Chondrocyte (in vitro differentiated cells): ENCODE results near the gene PTPRN2. TPM values are rescaled to one million over a fixed set of nuclear protein-coding genes. Genes with fewer than 3 reads are reported as not detected.

Experiments
- DNase-seq: peaks from one replicate; pipeline ENCODE4 v3.0.0; 2021; ENCODE audit warnings: mixed read lengths, low spot score
- H3K27ac Mint-ChIP-seq: one replicate; pipeline ENCODE4 v1.8.0; 2021; ENCODE audit warnings: mild to moderate bottlenecking, moderate library complexity, mixed read lengths; ENCODE audit not compliant: unreplicated experiment
- H3K27me3 Mint-ChIP-seq: 2 replicates; pipeline ENCODE4 v1.8.0; 2021; ENCODE audit warnings: low read depth, mixed read lengths
- H3K36me3 Mint-ChIP-seq: 2 replicates; pipeline ENCODE4 v1.8.0; 2021; ENCODE audit warnings: low read depth, mixed read lengths
- H3K4me1 Mint-ChIP-seq: 2 replicates; pipeline ENCODE4 v1.8.0; 2021; ENCODE audit warnings: low read depth, mild to moderate bottlenecking, mixed read lengths
- H3K4me3 Mint-ChIP-seq: one replicate; pipeline ENCODE4 v1.8.0; 2021; ENCODE audit warnings: mild to moderate bottlenecking, moderate library complexity, mixed read lengths; ENCODE audit not compliant: unreplicated experiment
- H3K9me3 Mint-ChIP-seq: 2 replicates; pipeline ENCODE4 v1.8.0; 2021; ENCODE audit warnings: low read depth, mixed read lengths
- CTCF ChIP-seq: fragments of 200-600 bp; sonication (generic); IDR thresholded peaks from 2 replicates; pipeline ENCODE4 v1.5.0; 2021; ENCODE audit warnings: antibody characterized with exemption, mild to moderate bottlenecking, moderate library complexity
- total RNA-seq: library from RNA; stranded (reverse); gene quantifications from 3 replicates; pipeline ENCODE4 v1.2.1, GENCODE V29; 2021

The PTPRN2 gene
- total RNA-seq, 1 donor from 2014 or later = 0.30 TPM

- H3K4me1 Mint-ChIP-seq = peaks cover 8% of the 10 kb centered on the region
- H3K4me3 Mint-ChIP-seq = no peak overlapping the region
- TF ChIP-seq CTCF = no peak
- H3K9me3 Mint-ChIP-seq = peaks cover 4% of the 10 kb centered on the region
- H3K27me3 Mint-ChIP-seq = peaks cover 36% of the 10 kb centered on the region
- H3K36me3 Mint-ChIP-seq = no peaks in the 10 kb centered on the region
- H3K27ac Mint-ChIP-seq = no peak overlapping the region
- peak; percentile 89 for DNase-seq
Measured at GRCh38 chr7:157669768-157670351, 917.8 kb downstream of the PTPRN2 start.

- Mint-ChIP-seq H3K27me3 (peaks cover 36% of the 10 kb centered on the region), H3K4me1 (peaks cover 8% of the 10 kb centered on the region), H3K9me3 (peaks cover 4% of the 10 kb centered on the region), H3K36me3 (no peaks in the 10 kb centered on the region), H3K27ac (no peak overlapping the region), H3K4me3 (no peak overlapping the region)
- no peak for DNase-seq
- no peak for TF ChIP-seq CTCF
Measured at GRCh38 chr7:157668884-157669767, 918.5 kb downstream of the PTPRN2 start.

- peaks cover 4% of the 10 kb centered on the region for H3K9me3 Mint-ChIP-seq
- no peak for DNase-seq
- peaks cover 36% of the 10 kb centered on the region for H3K27me3 Mint-ChIP-seq
- no peak overlapping the region for H3K4me3 Mint-ChIP-seq
- peaks cover 8% of the 10 kb centered on the region for H3K4me1 Mint-ChIP-seq
- TF ChIP-seq CTCF = no peak
- H3K27ac Mint-ChIP-seq = no peak overlapping the region
- no peaks in the 10 kb centered on the region for H3K36me3 Mint-ChIP-seq
Measured at GRCh38 chr7:157668221-157668883, 919.3 kb downstream of the PTPRN2 start.

- H3K4me3 Mint-ChIP-seq = no peak overlapping the region
- peaks cover 8% of the 10 kb centered on the region for H3K4me1 Mint-ChIP-seq
- peaks cover 4% of the 10 kb centered on the region for H3K9me3 Mint-ChIP-seq
- H3K36me3 Mint-ChIP-seq = no peaks in the 10 kb centered on the region
- DNase-seq = no peak
- H3K27me3 Mint-ChIP-seq = peaks cover 30% of the 10 kb centered on the region
- TF ChIP-seq CTCF = no peak
- no peak overlapping the region for H3K27ac Mint-ChIP-seq
Measured at GRCh38 chr7:157667731-157668130, 919.9 kb downstream of the PTPRN2 start.

DNA sequence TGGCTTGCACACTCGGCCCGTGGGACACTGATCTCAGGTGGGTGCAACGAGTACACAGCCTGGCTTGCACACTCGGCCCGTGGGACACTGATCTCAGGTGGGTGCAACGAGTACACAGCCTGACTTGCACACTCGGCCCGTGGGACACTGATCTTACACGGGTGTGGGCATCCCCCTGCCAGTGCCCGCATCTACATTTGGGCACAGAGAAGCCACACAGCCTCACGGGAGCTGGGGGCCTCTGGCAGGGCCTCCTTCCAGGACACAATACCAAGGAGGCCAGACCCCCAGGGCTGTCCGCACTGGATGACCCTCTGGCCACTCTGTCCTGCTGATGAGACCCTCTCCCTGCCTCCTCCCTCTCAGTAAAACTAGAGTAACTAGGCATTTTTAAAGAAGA lies 920.4 kb downstream of the PTPRN2 start:
- Mint-ChIP-seq H3K36me3 (no peaks in the 10 kb centered on the region), H3K9me3 (peaks cover 4% of the 10 kb centered on the region), H3K27me3 (peaks cover 27% of the 10 kb centered on the region), H3K4me1 (peaks cover 8% of the 10 kb centered on the region), H3K4me3 (no peak overlapping the region), H3K27ac (no peak overlapping the region)
- DNase-seq = no peak
- no peak for TF ChIP-seq CTCF
